NOMO-1 treated with dmso at 0.1 percent for 144 hours (cell line): ENCODE measurements around the gene CIRBP.

ENCODE experiments used
- DNase-seq: peaks from one replicate; lab custom pipeline; 2025; ENCODE audit not compliant: unreplicated experiment; lab: John Stamatoyannopoulos, UW

CIRBP gene

DNA sequence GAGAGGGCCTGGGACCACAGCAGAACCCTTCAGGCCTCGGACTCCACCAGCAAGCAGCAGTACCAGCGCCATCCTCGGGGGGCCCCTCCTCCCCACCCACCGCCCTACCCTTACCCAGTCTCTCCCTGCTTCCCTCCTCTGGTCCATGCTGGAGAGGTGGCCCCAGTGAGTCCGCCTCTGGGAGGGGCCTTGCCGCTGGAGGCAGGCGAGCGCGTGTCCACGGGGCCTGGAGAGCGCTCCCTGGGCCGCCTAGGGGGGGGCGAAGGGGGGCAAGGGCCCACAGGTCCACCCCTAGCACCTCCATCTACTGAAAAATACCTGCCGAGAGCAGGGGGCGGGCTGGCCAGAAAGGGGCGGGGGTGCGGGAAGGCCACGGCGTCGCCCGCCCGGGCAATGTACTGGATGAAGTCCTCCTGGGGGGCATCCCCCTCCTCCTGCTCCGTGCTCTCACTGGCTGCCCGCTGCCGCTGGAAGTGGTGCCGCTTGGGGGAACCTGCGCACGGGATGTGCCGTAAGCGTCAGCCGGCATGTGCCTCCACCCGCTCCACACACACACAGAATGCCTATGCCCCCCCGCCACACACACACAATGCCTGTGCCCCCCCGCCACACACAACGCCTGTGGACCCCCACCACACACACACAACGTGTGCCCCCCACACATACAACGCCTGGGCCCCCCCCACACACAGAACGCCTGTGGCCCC, 38.2 kb upstream of the CIRBP start:
- no peak for DNase-seq

GRCh38 chr19:1231729-1232637, 37.1 kb upstream of the CIRBP start:
- no peak for DNase-seq

DNA sequence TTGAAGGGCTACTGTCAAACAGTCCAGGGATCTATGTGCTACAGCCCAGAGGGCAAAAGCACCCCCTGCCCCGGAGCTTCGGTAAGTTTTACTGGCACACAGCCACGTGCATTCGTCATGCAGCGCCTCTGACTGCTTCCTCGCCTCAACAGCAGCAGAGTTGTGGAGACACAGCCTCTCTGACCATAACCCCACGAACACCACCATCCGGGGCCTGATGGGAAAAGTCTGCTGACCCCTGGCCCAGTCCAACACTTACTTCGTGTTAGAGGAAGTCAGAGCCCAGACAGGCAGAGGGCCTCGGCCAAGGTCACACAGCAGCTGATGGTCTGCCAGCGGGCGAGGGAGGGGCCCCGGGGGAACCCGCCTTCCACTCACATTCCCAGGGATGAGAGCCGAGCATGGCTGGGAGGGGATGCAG, 36.5 kb upstream of the CIRBP start:
- no peak for DNase-seq

DNA sequence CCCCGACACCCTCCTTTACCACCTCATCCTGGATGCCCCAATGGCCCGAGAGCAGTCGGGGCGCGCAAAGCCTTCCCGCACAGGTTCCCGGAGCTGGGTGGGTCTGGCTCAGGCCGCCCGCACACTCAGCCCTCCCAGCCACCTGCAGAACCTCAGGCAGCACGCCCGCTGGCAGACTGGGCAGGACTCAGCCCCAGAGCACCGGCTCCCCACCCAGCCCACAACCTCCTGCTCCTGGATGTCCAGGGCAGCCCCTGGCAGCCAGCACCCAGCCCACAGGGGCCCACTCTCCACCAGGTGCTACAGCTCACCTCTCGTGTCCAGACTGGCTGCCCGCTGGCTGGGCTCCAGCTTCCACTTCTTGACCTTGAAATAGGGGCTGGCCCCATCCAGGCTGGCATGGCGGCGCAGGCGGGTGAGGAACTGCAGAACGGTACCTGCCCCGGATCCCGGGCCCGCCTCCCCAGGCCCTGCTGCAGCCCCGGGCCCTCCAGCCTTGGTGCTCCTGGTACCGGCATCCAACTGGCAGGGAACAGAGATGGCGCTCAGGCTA, 35.9 kb upstream of the CIRBP start:
- no peak for DNase-seq

GRCh38 chr19:1234051-1234954, 34.8 kb upstream of the CIRBP start:
- no peak for DNase-seq

GRCh38 chr19:1234955-1235380, 34.2 kb upstream of the CIRBP start:
- no peak for DNase-seq

GRCh38 chr19:1235625-1236538, 33.2 kb upstream of the CIRBP start:
- DNase-seq = no peak

DNA sequence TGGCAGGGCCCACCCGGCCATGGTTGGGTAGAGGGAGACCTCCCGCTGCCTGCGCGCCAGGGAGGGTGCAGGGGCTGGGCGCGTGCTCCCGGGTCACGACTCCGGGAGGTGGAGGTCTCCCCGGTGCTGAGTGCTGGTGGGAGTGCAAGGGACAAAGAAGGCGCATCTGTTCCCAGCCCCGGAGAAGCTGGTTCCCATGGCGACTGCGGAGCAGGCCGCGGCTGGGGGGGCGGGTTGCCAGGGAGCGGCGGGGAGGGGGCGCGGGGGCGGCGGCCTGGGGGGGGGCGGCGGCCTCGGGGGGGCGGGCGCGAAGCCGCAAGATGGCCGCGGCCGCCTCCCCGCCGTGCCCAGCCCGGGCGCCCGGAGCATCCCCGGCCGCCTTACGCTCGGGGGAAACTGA, 32.6 kb upstream of the CIRBP start:
- DNase-seq = no peak

DNA sequence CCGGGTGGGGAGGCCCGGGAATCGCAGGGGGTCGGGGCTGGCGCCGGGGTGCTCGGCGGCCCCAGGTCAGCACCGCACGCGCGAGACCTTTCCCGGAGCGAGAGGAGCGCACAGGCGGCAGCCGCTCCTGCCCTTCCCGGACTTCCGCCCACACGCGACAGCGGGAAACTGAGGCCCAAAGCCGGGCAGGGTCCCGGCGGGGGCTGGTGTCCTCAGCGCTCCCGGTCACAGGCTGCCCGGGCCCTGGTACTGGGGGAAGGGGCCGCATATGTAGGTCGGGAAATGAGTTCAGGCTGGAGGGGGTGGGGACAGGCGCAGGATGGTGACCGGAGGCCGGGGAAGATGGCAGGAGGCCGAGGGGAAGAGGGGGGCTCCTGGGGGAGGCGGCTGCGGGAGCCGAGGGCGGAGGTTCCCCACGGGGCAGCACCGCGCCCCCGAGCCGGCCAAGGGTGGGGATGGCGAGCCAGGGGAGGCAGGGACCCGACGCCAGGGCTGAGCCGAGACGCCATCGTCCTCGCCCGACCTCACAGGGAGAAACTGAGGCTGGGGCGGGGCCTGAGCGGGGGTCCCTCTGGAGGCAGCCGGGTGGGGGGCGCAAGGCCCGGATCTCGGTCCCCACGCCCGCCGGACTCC, 32.0 kb upstream of the CIRBP start:
- no peak for DNase-seq

DNA sequence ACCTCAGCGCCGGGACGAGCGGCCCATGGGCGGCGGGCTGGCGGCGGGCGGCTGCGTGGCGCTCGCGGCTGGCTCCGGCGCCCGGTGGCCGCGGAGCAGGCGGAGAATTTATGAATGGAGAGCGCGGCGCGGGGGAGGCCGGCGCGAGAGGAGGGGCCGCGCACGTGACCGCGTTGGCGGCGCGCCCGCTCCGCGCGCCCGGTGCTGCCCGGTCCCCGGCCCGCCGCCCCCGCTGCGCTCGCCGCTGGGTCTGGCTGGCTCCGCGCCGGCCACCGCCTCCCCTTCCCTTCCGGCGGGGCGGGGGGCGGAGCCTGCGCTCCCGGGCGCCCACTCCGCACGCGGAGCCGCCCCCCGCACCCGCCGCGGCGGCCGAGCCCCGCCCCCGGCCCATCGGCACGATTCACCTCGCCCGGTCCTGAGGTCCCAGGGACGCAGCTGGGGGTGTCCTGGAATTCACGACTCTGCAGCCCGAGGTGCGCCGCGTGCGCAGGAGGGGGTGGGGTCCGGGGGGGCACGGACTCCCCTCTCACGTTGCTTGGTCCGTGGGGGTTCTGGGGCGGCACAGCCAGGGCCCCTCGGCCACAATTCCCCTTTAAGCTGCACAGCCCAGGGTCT, 31.3 kb upstream of the CIRBP start, which contains the start of gene CBARP:
Gene CBARP, minus strand, starts transcription at position 252 of the 615 bp plus-strand sequence. CDS start 1,905 bp downstream, outside the sequence.
- no peak for DNase-seq

GRCh38 chr19:1238369-1239303, 30.5 kb upstream of the CIRBP start:
- no peak for DNase-seq

DNA sequence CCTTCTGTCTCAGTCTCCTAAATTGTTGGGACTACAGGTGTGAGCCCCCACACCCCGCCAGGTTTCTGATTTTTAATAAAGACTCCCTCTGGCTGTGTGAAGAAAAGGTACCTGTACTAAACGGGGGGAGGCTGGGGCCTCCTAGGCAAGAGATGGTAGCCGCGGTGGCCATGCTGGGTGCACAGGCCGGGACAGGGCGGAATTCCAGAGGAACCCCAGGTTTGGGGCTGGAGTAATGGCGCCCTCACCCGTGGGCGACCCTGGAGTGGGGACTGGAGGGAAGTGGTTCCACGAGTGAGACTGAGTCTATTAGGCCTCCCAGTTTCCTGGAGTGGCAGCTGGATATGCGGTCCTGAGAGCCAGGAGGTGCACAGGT, 29.7 kb upstream of the CIRBP start:
- no peak for DNase-seq

DNA sequence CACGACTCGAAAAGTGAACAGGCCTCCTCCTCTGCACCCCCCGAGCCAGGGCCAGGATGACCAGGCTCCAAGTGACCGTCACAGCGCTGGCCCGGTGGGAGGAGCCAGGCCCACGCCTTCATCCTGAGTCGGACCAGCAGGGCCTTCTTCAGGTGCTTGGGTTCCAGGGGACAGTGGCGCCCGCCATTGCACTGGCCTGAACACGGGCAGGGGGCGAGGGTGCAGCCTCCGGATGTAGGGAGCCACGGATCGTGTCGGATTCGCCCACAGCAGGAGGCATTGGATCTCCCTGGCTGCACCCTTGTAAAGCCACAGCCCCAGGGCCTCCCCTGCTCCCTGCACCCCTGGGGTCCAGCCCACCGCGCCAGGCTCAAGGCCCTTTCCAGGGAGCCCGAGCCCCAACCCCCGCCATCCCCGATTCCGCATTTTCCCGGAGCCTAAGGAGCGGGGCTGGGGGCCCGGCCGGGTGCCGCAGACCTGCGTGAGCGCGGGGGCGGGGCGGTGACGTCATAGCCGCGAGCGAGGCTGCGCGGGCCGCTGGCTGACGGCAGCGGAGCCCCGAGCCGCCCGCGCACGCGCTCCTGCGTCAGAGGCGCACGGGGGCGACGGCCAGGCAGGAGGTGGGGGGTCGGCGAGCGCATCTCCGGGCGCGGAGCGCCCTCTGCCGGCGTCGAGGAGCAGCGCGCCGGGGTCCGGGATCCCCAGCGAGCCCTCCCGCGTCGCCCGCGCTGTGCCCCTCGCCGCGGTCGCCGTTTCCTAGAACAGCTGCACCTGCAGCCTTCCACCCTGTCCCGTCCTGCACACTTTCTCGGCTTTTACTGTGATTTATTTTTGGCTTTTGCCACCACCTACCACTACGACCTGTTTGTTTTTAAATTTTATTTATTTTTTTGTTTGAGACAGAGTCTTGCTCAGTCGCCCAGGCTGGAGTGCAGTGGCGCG, 29.1 kb upstream of the CIRBP start:
- DNase-seq = peak; percentile 69

- DNase-seq = no peak
These were observed 28.2 kb upstream of the CIRBP start for GRCh38 chr19:1240925-1241324.

GRCh38 chr19:1241417-1242095, 27.6 kb upstream of the CIRBP start, which contains the start of gene ATP5F1D:
TSS of gene ATP5F1D (plus strand) at chr19:1241751. CDS start at chr19:1241851, 100 bp downstream.
- DNase-seq = peak; percentile 91
